Caco-2 (cell line): ENCODE measurements around the gene PRR33. TPM values are rescaled to one million over a fixed set of nuclear protein-coding genes. Genes with fewer than 3 reads are reported as not detected.

Experiments used
- BruUV-seq: library from RNA; stranded (reverse); fragments of 400-500 nt; replicated peaks from 2 replicates; lab custom pipeline; 2021; lab: Mats Ljungman, UMichigan
- CTCF ChIA-PET: fragments of 300-600 bp; sonication (Branson Sonifier 250); formaldehyde crosslinking; loops from one replicate; lab custom pipeline; 2022; ENCODE audit warnings: antibody characterized with exemption; lab: Charles Lee
- POLR2A ChIA-PET: fragments of 300-600 bp; sonication (Branson Sonifier 250); formaldehyde crosslinking; loops from one replicate; lab custom pipeline; 2022; ENCODE audit warnings: antibody characterized with exemption; lab: Charles Lee
- DNase-seq, 2 experiments: peaks; one replicate each; pipeline versions ENCODE4 v3.0.0 to v3.0.0-alpha.2; 2020 to 2022
- H3K27me3 ChIP-seq: replicated peaks from 2 replicates; pipeline ENCODE4 v1.6.0; 2011; ENCODE audit warnings: low read length; ENCODE audit not compliant: control insufficient read depth, insufficient read depth
- H3K36me3 ChIP-seq: 2 replicates; pipeline ENCODE4 v1.5.1; 2011; ENCODE audit warnings: low read length; ENCODE audit not compliant: control insufficient read depth, insufficient read depth
- H3K4me1 ChIP-seq: fragments of 250-450 bp; sonication (Bioruptor Pico); 2 replicates; pipeline ENCODE4 v1.5.1; 2020; ENCODE audit warnings: mild to moderate bottlenecking
- H3K4me3 ChIP-seq: 2 replicates; pipeline ENCODE4 v1.5.1; 2011; ENCODE audit warnings: low read depth, mild to moderate bottlenecking, control low read depth, low read length
- H3K9me3 ChIP-seq: fragments of 250-450 bp; sonication (Bioruptor Pico); 2 replicates; pipeline ENCODE4 v1.5.1; 2020; ENCODE audit warnings: mild to moderate bottlenecking, moderate library complexity
- H3K27ac Mint-ChIP-seq: one replicate; pipeline ENCODE4 v1.8.0; 2022; ENCODE audit warnings: mixed read lengths; ENCODE audit not compliant: unreplicated experiment
- H3K27me3 Mint-ChIP-seq: one replicate; pipeline ENCODE4 v1.8.0; 2022; ENCODE audit warnings: mixed read lengths; ENCODE audit not compliant: insufficient read depth, unreplicated experiment
- H3K36me3 Mint-ChIP-seq: one replicate; pipeline ENCODE4 v1.8.0; 2022; ENCODE audit warnings: mild to moderate bottlenecking, mixed read lengths; ENCODE audit not compliant: insufficient read depth, unreplicated experiment
- H3K4me1 Mint-ChIP-seq: one replicate; pipeline ENCODE4 v1.8.0; 2022; ENCODE audit warnings: low read depth, mixed read lengths; ENCODE audit not compliant: unreplicated experiment
- H3K4me3 Mint-ChIP-seq: one replicate; pipeline ENCODE4 v1.8.0; 2022; ENCODE audit warnings: mild to moderate bottlenecking, moderate library complexity, mixed read lengths; ENCODE audit not compliant: unreplicated experiment
- H3K9me3 Mint-ChIP-seq: one replicate; pipeline ENCODE4 v1.8.0; 2022; ENCODE audit warnings: mixed read lengths; ENCODE audit not compliant: unreplicated experiment
- intact Hi-C: fragments of 100-400 bp; cut with micrococcal nuclease; formaldehyde crosslinking; loops from one replicate; pipeline ENCODE4 v1.10.0; 2022; ENCODE audit not compliant: unreplicated experiment
- total RNA-seq: library from RNA; stranded (reverse); gene quantifications from 2 replicates; pipeline ENCODE4 v1.2.3, GENCODE V29; 2022
- TF ChIP-seq, protein P1 (sequence below), 2 experiments: fragments of 200-600 bp in 1 of 2; IDR thresholded peaks; 1 replicate in 1 of 2; 2 replicates in 1 of 2; pipeline versions ENCODE4 v1.5.1 to v1.8.0; 2011 to 2022; ENCODE audit warnings: antibody characterized with exemption in 1 of 2, control low read depth in 1 of 2, inconsistent platforms in 1 of 2, low read depth in 1 of 2, low read length in 1 of 2, mild to moderate bottlenecking in 1 of 2, moderate library complexity in 1 of 2; ENCODE audit not compliant: insufficient read depth in 1 of 2, severe bottlenecking in 1 of 2, unreplicated experiment in 1 of 2

PRR33 gene
- total RNA-seq, 1 experiment from 2014 or later = not detected

DNA sequence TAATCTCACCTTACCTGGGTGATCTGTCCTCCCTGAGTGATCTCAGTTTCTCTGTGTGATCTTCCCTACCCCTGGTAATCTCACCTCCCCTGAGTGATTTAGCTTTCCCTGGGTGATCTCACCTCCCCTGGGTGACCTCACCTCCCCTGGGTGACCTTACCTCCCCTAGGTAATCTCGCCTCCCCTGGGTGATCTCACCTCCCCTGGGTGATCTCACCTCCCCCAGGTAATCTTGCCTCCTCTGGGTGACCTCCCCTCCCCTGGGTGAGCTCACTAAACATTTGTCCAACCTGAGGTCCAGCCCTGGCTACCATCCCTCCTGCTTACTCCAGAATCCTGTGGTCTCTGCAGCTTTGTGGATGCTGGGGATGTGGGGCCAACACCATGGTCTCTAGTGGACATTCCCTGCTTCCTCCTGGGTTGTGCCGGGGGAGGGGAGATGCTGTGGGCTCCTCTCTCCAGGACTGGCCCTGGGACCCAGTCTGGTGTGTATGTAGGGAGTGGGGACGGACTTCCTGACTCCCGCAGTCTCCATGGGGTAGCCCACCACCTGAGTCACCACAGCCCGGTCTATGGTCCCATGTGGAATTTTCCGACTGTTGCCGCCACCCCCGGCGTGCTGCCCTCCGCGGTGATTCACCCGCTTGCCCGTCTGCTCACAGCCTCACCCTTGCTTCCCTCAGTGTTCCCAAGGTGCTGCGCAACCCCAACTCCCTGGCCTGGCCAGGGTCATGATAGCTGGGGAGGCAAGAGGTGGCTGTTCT, 28.9 kb downstream of the PRR33 start:
- peaks cover 7% of the 10 kb centered on the region for H3K4me1 ChIP-seq
- Mint-ChIP-seq H3K4me3 (no peak overlapping the region), H3K27ac (no peak overlapping the region), H3K27me3 (no peaks in the 10 kb centered on the region), H3K36me3 (no peaks in the 10 kb centered on the region), H3K9me3 (no peaks in the 10 kb centered on the region), H3K4me1 (no peaks in the 10 kb centered on the region)
- no peaks in the 10 kb centered on the region for H3K36me3 ChIP-seq
- BruUV-seq = no TSS peak
- intact Hi-C loops = no loop called here
- no peak overlapping the region for H3K4me3 ChIP-seq
- DNase-seq = no peak
- TF ChIP-seq, protein P1, sequence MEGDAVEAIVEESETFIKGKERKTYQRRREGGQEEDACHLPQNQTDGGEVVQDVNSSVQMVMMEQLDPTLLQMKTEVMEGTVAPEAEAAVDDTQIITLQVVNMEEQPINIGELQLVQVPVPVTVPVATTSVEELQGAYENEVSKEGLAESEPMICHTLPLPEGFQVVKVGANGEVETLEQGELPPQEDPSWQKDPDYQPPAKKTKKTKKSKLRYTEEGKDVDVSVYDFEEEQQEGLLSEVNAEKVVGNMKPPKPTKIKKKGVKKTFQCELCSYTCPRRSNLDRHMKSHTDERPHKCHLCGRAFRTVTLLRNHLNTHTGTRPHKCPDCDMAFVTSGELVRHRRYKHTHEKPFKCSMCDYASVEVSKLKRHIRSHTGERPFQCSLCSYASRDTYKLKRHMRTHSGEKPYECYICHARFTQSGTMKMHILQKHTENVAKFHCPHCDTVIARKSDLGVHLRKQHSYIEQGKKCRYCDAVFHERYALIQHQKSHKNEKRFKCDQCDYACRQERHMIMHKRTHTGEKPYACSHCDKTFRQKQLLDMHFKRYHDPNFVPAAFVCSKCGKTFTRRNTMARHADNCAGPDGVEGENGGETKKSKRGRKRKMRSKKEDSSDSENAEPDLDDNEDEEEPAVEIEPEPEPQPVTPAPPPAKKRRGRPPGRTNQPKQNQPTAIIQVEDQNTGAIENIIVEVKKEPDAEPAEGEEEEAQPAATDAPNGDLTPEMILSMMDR (IDR thresholded peaks at IDR 0.05; ENCODE audit: insufficient read depth in 1 of 2, low read depth in 1 of 2, low read length in 1 of 2, severe bottlenecking in 1 of 2, unreplicated experiment in 1 of 2) = no peak
- no peaks in the 10 kb centered on the region for H3K27me3 ChIP-seq
- POLR2A ChIA-PET = no interaction called here
- CTCF ChIA-PET = interaction anchor here (1.4 kb wide), 1 partner anchor 20 kb away, joined by 3 read pairs; no protein-coding TSS in a partner anchor
- no peaks in the 10 kb centered on the region for H3K9me3 ChIP-seq

DNA sequence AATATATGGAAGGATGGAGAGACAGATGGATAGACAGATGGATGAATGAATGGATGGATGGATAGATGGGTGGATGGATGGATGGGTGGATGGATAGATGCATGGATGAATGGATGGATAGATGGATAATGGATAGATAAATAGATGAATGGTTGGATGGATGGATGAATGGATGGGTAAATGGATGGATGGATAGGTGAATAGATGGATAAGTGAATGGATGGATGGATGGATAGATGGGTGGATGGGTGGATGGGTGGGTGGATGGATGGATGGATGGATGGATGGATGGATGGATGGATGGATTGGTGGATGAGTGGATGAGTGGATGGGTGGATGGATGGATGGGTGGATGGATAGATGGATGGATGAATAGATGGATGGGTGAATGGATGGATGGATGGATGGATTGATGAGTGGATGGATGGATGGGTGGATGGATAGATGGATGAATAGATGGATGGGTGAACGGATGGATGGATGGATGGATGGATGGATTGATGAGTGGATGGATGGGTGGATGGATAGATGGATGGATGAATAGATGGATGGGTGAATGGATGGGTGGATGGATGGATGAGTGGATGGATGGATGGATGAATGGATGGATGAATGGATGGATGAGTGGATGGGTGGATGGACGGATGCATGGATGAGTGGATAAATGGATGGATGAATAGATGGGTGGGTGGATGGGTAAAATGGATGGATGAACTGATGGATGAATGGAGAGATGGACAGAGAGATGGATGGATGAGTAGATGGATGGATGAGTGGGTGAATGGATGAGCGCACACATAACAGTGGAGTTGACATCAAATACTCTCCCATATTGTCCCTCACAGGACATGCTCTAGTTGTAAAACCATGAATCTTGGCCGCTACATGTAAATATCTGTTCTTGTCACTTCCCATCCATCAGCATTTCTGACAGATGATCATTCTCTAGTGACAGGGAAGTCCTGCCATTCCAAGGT, 30.0 kb downstream of the PRR33 start:
- Histone ChIP-seq H3K36me3 (no peaks in the 10 kb centered on the region), H3K4me1 (peaks cover 7% of the 10 kb centered on the region), H3K4me3 (no peak overlapping the region), H3K9me3 (no peaks in the 10 kb centered on the region), H3K27me3 (no peaks in the 10 kb centered on the region)
- Mint-ChIP-seq H3K27ac (no peak overlapping the region), H3K4me3 (no peak overlapping the region), H3K9me3 (no peaks in the 10 kb centered on the region), H3K4me1 (no peaks in the 10 kb centered on the region), H3K27me3 (no peaks in the 10 kb centered on the region), H3K36me3 (no peaks in the 10 kb centered on the region)
- DNase-seq = no peak
- BruUV-seq = no TSS peak
- POLR2A ChIA-PET = no interaction called here
- TF ChIP-seq, protein P1 (IDR thresholded peaks at IDR 0.05; ENCODE audit: insufficient read depth in 1 of 2, low read depth in 1 of 2, low read length in 1 of 2, severe bottlenecking in 1 of 2, unreplicated experiment in 1 of 2) = no peak
- CTCF ChIA-PET = interaction anchor here (1.4 kb wide), 1 partner anchor 21 kb away, joined by 3 read pairs; no protein-coding TSS in a partner anchor
- intact Hi-C loops = no loop called here

DNA sequence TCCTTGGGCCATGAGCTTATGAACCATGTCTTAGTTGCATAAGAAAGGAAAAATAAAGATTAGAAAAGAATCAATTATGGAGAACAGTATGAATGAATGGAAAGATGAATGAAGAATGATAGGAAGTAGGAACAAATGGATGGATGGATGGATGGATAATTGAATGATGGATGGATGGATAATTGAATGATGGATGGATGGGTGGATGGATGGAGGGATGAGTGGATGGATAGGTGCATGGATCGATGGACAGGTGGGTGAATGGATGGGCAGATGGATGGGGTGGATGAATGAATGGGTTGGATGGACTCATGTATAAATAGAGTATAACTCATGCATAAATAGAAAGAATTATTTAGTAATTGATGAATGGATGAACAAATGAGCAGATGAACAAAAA, 31.6 kb downstream of the PRR33 start:
- TF ChIP-seq, protein P1 (IDR thresholded peaks at IDR 0.05; ENCODE audit: insufficient read depth in 1 of 2, low read depth in 1 of 2, low read length in 1 of 2, severe bottlenecking in 1 of 2, unreplicated experiment in 1 of 2) = no peak
- no peaks in the 10 kb centered on the region for H3K9me3 Mint-ChIP-seq
- no TSS peak for BruUV-seq
- DNase-seq = no peak
- H3K27ac Mint-ChIP-seq = no peak overlapping the region
- ChIA-PET CTCF (no interaction called here), POLR2A (no interaction called here)
- H3K27me3 ChIP-seq = no peaks in the 10 kb centered on the region
- H3K4me1 ChIP-seq = peaks cover 7% of the 10 kb centered on the region
- H3K27me3 Mint-ChIP-seq = no peaks in the 10 kb centered on the region
- no peaks in the 10 kb centered on the region for H3K36me3 Mint-ChIP-seq
- H3K4me1 Mint-ChIP-seq = no peaks in the 10 kb centered on the region
- no peak overlapping the region for H3K4me3 Mint-ChIP-seq
- no peaks in the 10 kb centered on the region for H3K36me3 ChIP-seq
- no peak overlapping the region for H3K4me3 ChIP-seq
- no peaks in the 10 kb centered on the region for H3K9me3 ChIP-seq
- intact Hi-C loops = no loop called here
